Mesendoderm (in vitro differentiated cells): ENCODE data around the gene RRAS2.
"Not testable (repeated sequence)": the region's sequence is repeated elsewhere in the genome, so short reads cannot be mapped to it uniquely, and the experiment has no call there.

Experiments used
- DNase-seq: peaks from one replicate; pipeline ENCODE4 v3.0.0; 2013
- H2AK5ac ChIP-seq: 2 replicates; pipeline ENCODE4 v1.6.1; 2013; ENCODE audit warnings: low read length, inconsistent platforms
- H2BK120ac ChIP-seq: 2 replicates; pipeline ENCODE4 v1.6.1; 2013; ENCODE audit warnings: low read depth, mild to moderate bottlenecking, low read length, moderate library complexity, mixed read lengths
- H2BK15ac ChIP-seq: replicated peaks from 2 replicates; pipeline ENCODE4 v1.6.1; 2013; ENCODE audit warnings: low read depth, mild to moderate bottlenecking, moderate library complexity
- H2BK5ac ChIP-seq: 2 replicates; pipeline ENCODE4 v1.6.1; 2013; ENCODE audit warnings: low read length, inconsistent platforms
- H3K18ac ChIP-seq: 2 replicates; pipeline ENCODE4 v1.6.1; 2013; ENCODE audit warnings: mild to moderate bottlenecking, low read length, mixed read lengths
- H3K23ac ChIP-seq: one replicate; pipeline ENCODE4 v1.6.1; 2013; ENCODE audit warnings: low read length
- H3K27ac ChIP-seq: 2 replicates; pipeline ENCODE4 v1.5.1; 2013; ENCODE audit warnings: low read depth, mild to moderate bottlenecking, inconsistent platforms, low read length, moderate library complexity
- H3K27me3 ChIP-seq: 2 replicates; pipeline ENCODE4 v1.6.1; 2013; ENCODE audit warnings: low read length, control low read depth, mild to moderate bottlenecking, inconsistent platforms; ENCODE audit not compliant: insufficient read depth, poor library complexity
- H3K36me3 ChIP-seq: 2 replicates; pipeline ENCODE4 v1.6.1; 2013; ENCODE audit warnings: low read length, inconsistent platforms; ENCODE audit not compliant: control insufficient read depth, insufficient read depth
- H3K4ac ChIP-seq: one replicate; pipeline ENCODE4 v1.6.1; 2013; ENCODE audit warnings: low read depth, mild to moderate bottlenecking, low read length, moderate library complexity
- H3K4me1 ChIP-seq: 2 replicates; pipeline ENCODE4 v1.6.1; 2013; ENCODE audit warnings: low read depth, low read length, inconsistent platforms; ENCODE audit not compliant: control insufficient read depth
- H3K4me2 ChIP-seq: 2 replicates; pipeline ENCODE4 v1.6.1; 2013; ENCODE audit warnings: low read length
- H3K4me3 ChIP-seq: 2 replicates; pipeline ENCODE4 v1.5.1; 2013; ENCODE audit warnings: mild to moderate bottlenecking, low read length
- H3K56ac ChIP-seq: one replicate; pipeline ENCODE4 v1.6.1; 2013; ENCODE audit warnings: low read length
- H3K79me1 ChIP-seq: 2 replicates; pipeline ENCODE4 v1.6.1; 2013; ENCODE audit warnings: low read length, inconsistent platforms
- H3K79me2 ChIP-seq: 2 replicates; pipeline ENCODE4 v1.6.1; 2013; ENCODE audit warnings: mild to moderate bottlenecking, low read length; ENCODE audit not compliant: control insufficient read depth, insufficient read depth
- H3K9ac ChIP-seq: 2 replicates; pipeline ENCODE4 v1.6.1; 2013; ENCODE audit warnings: low read length, inconsistent platforms
- H4K5ac ChIP-seq: one replicate; pipeline ENCODE4 v1.6.1; 2013; ENCODE audit warnings: low read length
- H4K8ac ChIP-seq: one replicate; pipeline ENCODE4 v1.6.1; 2013; ENCODE audit warnings: low read depth, mild to moderate bottlenecking, control low read depth, low read length, moderate library complexity
- WGBS: extraction: QIAGEN DNeasy Blood & Tissue Kit; methylation state at CpG from one replicate; pipeline ENCODE4 v1.1.7; 2013; ENCODE audit warnings: low lambda C conversion rate, missing lambda C conversion rate; ENCODE audit not compliant: insufficient coverage; ENCODE audit errors: extremely low coverage; 5-methylcytosine and 5-hydroxymethylcytosine counted together

The RRAS2 gene

DNA sequence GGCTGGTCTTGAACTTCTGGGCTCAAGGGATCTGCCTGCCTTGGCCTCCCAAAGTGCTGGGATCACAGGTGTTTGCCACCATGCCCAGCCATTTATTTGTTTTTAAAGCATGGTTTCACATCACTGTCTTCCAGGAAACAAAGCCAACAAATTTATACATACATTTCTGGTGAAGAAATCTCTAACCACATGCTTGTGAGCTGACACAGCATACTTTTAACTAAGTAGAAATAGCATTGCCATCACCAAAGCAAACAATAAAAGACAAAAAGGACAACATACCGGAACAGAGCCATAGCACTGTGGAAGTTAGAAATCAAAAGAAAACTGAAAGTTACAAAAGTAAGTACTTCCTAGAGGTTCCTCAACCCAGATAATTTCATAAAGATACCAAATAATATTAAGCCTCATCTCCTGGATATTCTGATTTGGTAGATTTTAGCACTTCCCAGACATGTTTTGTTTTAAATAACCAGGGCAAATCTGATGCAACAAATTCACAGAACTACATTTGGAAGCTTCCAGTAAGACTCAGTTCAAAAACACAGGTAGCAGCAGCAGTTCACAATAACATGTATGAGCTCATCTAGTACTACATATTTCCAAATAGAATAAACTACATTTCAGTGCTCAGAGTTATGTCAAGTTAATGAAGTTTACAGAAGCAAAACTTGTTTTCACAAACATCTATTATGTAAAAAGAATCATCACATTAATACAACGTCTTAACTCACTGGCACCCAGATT lies 70.6 kb downstream of the RRAS2 start:
- no peak overlapping the region for H4K5ac ChIP-seq
- no peak overlapping the region for H3K23ac ChIP-seq
- H3K4ac ChIP-seq: no peak overlapping the region
- no peaks in the 10 kb centered on the region for H3K27me3 ChIP-seq
- H3K18ac ChIP-seq: no peak overlapping the region
- no peak overlapping the region for H3K9ac ChIP-seq
- no peak overlapping the region for H2BK120ac ChIP-seq
- no peak for DNase-seq
- no peak overlapping the region for H3K4me3 ChIP-seq
- H4K8ac ChIP-seq: no peak overlapping the region
- H3K79me2 ChIP-seq: peaks cover 1% of the 10 kb centered on the region
- no peak overlapping the region for H2AK5ac ChIP-seq
- H3K79me1 ChIP-seq: peaks cover 1% of the 10 kb centered on the region
- 100% methylated on average over 1 of the region's 2 CpGs for WGBS
- no peak overlapping the region for H2BK5ac ChIP-seq
- no peak overlapping the region for H3K56ac ChIP-seq
- H3K4me2 ChIP-seq: no peak overlapping the region
- no peaks in the 10 kb centered on the region for H3K4me1 ChIP-seq
- H3K36me3 ChIP-seq: no peaks in the 10 kb centered on the region
- no peak overlapping the region for H3K27ac ChIP-seq
- H2BK15ac ChIP-seq: no peak overlapping the region

DNA sequence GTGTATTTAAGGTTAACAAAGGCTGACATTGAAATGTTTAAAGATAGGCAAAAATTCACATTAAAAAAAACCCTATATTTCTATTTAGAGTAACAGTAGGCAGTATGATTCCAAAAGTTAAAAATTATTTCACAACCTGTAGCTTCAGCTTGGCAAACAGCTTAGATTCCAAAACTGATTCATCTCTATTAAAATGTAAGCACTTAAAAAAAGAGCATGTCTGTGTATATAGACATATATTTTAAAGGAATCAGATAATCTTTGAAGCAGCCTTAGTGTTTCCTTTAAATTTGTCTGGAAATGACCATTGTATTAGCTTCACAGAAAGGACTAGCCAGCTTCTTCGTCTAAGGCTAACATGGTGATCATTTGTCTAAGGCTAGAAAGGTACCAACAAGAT lies 80.1 kb downstream of the RRAS2 start:
- not testable (repeated sequence) for H3K9ac ChIP-seq, H3K79me1 ChIP-seq, H3K56ac ChIP-seq, H3K18ac ChIP-seq, H3K4ac ChIP-seq, H4K8ac ChIP-seq, H3K4me3 ChIP-seq, H3K4me2 ChIP-seq, H2AK5ac ChIP-seq, H3K79me2 ChIP-seq, H3K27me3 ChIP-seq, H3K27ac ChIP-seq, H4K5ac ChIP-seq, H3K36me3 ChIP-seq, H3K23ac ChIP-seq, H2BK120ac ChIP-seq, H2BK5ac ChIP-seq, H2BK15ac ChIP-seq, H3K4me1 ChIP-seq, DNase-seq
- WGBS: no CpG with 5 or more reads among the region's 1 CpG

DNA sequence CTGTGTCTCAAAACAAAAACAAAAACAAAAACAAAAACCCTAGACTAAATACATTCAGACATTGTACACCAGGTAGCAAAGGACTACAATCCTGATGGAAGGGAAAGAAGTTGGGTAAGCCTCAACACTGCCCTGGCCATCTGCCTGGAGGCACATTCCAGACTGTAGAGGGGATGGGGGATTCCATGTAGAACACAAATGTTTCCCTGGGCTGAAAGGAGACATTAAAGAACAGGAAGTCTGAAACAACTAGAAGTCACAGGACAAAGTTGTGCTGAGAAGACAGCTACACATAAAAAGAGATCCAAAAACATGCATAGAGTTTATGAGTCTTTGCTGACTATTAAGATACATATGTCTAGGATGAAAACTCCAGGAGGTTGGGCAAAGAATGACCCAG lies 83.9 kb downstream of the RRAS2 start:
- Histone ChIP-seq H3K4me1 (no peaks in the 10 kb centered on the region), H3K4me2 (no peak overlapping the region), H3K27ac (no peak overlapping the region), H3K79me2 (no peaks in the 10 kb centered on the region), H2BK120ac (no peak overlapping the region), H2AK5ac (no peak overlapping the region), H4K8ac (no peak overlapping the region), H2BK15ac (no peak overlapping the region), H3K79me1 (no peaks in the 10 kb centered on the region), H3K27me3 (no peaks in the 10 kb centered on the region), H3K9ac (no peak overlapping the region), H3K23ac (peak overlapping the region; percentile 15), H3K4me3 (no peak overlapping the region), H3K56ac (no peak overlapping the region), H3K18ac (no peak overlapping the region), H3K36me3 (no peaks in the 10 kb centered on the region), H4K5ac (no peak overlapping the region), H2BK5ac (no peak overlapping the region), H3K4ac (no peak overlapping the region)
- peak; percentile 71 for DNase-seq

DNA sequence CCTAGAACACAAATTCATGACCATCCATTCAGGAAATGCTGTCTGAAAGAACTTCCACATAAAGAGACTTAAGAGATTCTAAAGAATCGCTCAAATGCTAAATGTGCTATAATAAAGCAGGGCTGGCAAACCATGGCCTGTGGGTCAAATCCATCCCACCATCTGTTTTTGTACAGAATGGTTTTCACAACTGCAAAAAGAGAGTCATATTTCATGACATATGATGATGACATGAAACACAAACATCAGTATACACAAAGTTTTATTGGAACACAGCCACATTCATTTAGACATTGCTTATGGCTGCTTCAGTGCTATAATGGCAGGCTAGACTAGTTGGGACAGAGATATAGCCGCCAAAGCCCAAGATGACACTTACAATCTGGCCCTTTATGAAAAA lies 85.1 kb downstream of the RRAS2 start:
- no peaks in the 10 kb centered on the region for H3K4me1 ChIP-seq
- H4K8ac ChIP-seq: no peak overlapping the region
- no peak overlapping the region for H3K23ac ChIP-seq
- H3K4me2 ChIP-seq: no peak overlapping the region
- no peak overlapping the region for H3K4me3 ChIP-seq
- no peak overlapping the region for H2AK5ac ChIP-seq
- no peak overlapping the region for H2BK15ac ChIP-seq
- no CpG with 5 or more reads among the region's 2 CpGs for WGBS
- no peak overlapping the region for H2BK5ac ChIP-seq
- H3K4ac ChIP-seq: no peak overlapping the region
- no peak overlapping the region for H3K56ac ChIP-seq
- H3K27ac ChIP-seq: no peak overlapping the region
- no peaks in the 10 kb centered on the region for H3K79me2 ChIP-seq
- no peaks in the 10 kb centered on the region for H3K36me3 ChIP-seq
- no peak overlapping the region for H2BK120ac ChIP-seq
- H3K27me3 ChIP-seq: no peaks in the 10 kb centered on the region
- no peak for DNase-seq
- H3K9ac ChIP-seq: no peak overlapping the region
- H4K5ac ChIP-seq: no peak overlapping the region
- no peak overlapping the region for H3K18ac ChIP-seq
- H3K79me1 ChIP-seq: no peaks in the 10 kb centered on the region

DNA sequence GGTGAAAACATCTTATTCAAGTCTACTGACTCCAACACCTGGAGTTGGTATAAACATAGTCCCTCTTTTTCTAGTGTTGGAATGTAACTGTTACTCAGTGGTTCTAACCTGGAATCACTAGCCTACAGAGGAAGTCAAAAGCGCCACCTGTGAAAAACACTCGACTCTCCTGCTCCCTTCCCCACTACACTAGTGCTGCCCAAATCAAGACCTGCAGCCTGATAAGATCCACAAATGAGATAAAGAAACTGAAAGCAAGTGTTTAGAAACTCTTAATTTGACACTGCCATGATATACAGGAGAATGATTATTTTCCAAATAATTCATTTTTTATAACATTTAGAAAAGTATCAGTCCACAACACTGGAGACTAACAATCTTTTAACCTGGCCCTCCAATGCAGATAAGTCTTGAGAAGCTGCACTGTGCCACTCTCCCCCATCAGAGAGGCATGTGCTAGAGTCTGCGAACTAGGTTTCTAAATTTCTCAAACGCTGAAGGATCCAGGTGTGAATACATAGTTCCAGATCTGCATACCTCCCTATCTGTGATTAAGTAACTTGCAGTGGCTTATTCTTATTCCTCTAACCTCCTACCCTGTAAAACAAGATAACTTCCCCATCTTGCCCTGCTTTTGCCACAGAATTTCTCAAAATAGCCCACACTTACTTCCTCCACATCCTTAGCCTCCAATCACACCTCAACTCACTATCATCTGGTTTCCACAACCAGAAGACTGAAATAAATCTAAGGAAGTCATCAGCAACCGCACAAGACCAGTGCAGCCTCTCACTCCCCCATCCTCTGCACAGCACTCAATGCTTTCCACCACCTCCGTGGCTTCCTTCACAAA lies 88.1 kb downstream of the RRAS2 start:
- no peak overlapping the region for H3K23ac ChIP-seq
- no peak overlapping the region for H3K27ac ChIP-seq
- no peak overlapping the region for H2BK120ac ChIP-seq
- no peak overlapping the region for H4K5ac ChIP-seq
- no peak overlapping the region for H2AK5ac ChIP-seq
- no peak overlapping the region for H2BK5ac ChIP-seq
- H3K18ac ChIP-seq: no peak overlapping the region
- no peak overlapping the region for H3K4me3 ChIP-seq
- no peaks in the 10 kb centered on the region for H3K79me2 ChIP-seq
- no peak overlapping the region for H3K56ac ChIP-seq
- no peak overlapping the region for H4K8ac ChIP-seq
- no peaks in the 10 kb centered on the region for H3K4me1 ChIP-seq
- WGBS: no CpG with 5 or more reads among the region's 6 CpGs
- H3K79me1 ChIP-seq: no peaks in the 10 kb centered on the region
- no peak overlapping the region for H2BK15ac ChIP-seq
- no peak for DNase-seq
- H3K4me2 ChIP-seq: no peak overlapping the region
- H3K27me3 ChIP-seq: no peaks in the 10 kb centered on the region
- H3K9ac ChIP-seq: no peak overlapping the region
- H3K4ac ChIP-seq: no peak overlapping the region
- no peaks in the 10 kb centered on the region for H3K36me3 ChIP-seq
